Measurements from ENCODE around the gene WAPL.

WAPL gene

DNA sequence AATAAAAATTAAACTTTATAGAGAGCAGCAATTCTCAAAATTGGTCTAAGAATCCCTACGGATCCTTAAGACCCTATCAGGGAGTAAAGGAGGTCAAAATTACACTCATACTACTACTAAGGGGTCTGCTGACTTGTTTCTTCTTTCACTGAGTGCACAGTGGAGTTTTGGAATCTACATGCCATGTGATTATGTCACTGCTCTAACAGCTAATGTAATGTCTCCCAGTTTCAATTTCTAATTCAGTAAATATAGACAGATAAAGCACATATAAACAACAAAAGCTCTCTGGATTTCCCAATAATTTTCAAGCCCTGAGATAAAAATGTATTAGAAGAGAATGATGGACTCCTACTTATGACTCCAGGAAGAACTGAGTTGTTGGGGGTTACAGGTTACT is 74.6 kb downstream of the WAPL start:
- H3K9me2 ChIP-seq (replicated peaks; ENCODE audit: control insufficient read depth, low read length), result no peaks in the 10 kb centered on the region
- H3K9me3 ChIP-seq (ENCODE audit: control insufficient read depth, insufficient read depth, low read length), result no peaks in the 10 kb centered on the region
- TF ChIP-seq CTCF (IDR thresholded peaks at IDR 0.05; ENCODE audit: low read depth, low read length, poor library complexity, severe bottlenecking), result no peak
- no peak for TF ChIP-seq EZH2phosphoT487 (IDR thresholded peaks at IDR 0.05; ENCODE audit: borderline replicate concordance, low read length)
- no peaks in the 10 kb centered on the region for H4K20me1 ChIP-seq (ENCODE audit: control insufficient read depth, insufficient read depth, low read depth, low read length)
- H3K27ac ChIP-seq (ENCODE audit: low read depth, low read length), result peak overlapping the region; percentile 11; the same call in 1 of the 2 replicates
- no peaks in the 10 kb centered on the region for H3K27me3 ChIP-seq (ENCODE audit: control insufficient read depth, low read length)
- peaks cover 98% of the 10 kb centered on the region for H3K36me3 ChIP-seq (ENCODE audit: control insufficient read depth, low read length)
- H3K4me1 ChIP-seq (ENCODE audit: control insufficient read depth, low read length), result peaks cover 50% of the 10 kb centered on the region
- H3F3A ChIP-seq (ENCODE audit: control insufficient read depth, insufficient read depth), result peaks cover 16% of the 10 kb centered on the region
- H3K79me2 ChIP-seq (ENCODE audit: control insufficient read depth, low read length), result peaks cover 28% of the 10 kb centered on the region
- H3K4me3 ChIP-seq (ENCODE audit: low read length), result no peak overlapping the region
- H3K4me2 ChIP-seq (ENCODE audit: low read length), result no peak overlapping the region

GRCh38 chr10:86446440-86446839 is 75.2 kb downstream of the WAPL start:
- H3K4me1 ChIP-seq (ENCODE audit: control insufficient read depth, low read length), result peaks cover 45% of the 10 kb centered on the region
- no peak overlapping the region for H3K4me3 ChIP-seq (ENCODE audit: low read length)
- H3K79me2 ChIP-seq (ENCODE audit: control insufficient read depth, low read length), result peaks cover 23% of the 10 kb centered on the region
- H3K27ac ChIP-seq (ENCODE audit: low read depth, low read length), result no peak overlapping the region
- H3K9me3 ChIP-seq (ENCODE audit: control insufficient read depth, insufficient read depth, low read length), result no peaks in the 10 kb centered on the region
- H3F3A ChIP-seq (ENCODE audit: control insufficient read depth, insufficient read depth), result peaks cover 16% of the 10 kb centered on the region
- H3K9me2 ChIP-seq (replicated peaks; ENCODE audit: control insufficient read depth, low read length), result no peaks in the 10 kb centered on the region
- TF ChIP-seq EZH2phosphoT487 (IDR thresholded peaks at IDR 0.05; ENCODE audit: borderline replicate concordance, low read length) (no peak), CTCF (IDR thresholded peaks at IDR 0.05; ENCODE audit: low read depth, low read length, poor library complexity, severe bottlenecking) (no peak)
- no peaks in the 10 kb centered on the region for H4K20me1 ChIP-seq (ENCODE audit: control insufficient read depth, insufficient read depth, low read depth, low read length)
- H3K36me3 ChIP-seq (ENCODE audit: control insufficient read depth, low read length), result peaks cover 98% of the 10 kb centered on the region
- no peak overlapping the region for H3K4me2 ChIP-seq (ENCODE audit: low read length)
- H3K27me3 ChIP-seq (ENCODE audit: control insufficient read depth, low read length), result no peaks in the 10 kb centered on the region

GRCh38 chr10:86443936-86444335 is 77.7 kb downstream of the WAPL start:
- Histone ChIP-seq H3K9me2 (replicated peaks; ENCODE audit: control insufficient read depth, low read length) (no peaks in the 10 kb centered on the region), H3K4me3 (ENCODE audit: low read length) (no peak overlapping the region), H3K79me2 (ENCODE audit: control insufficient read depth, low read length) (peaks cover 5% of the 10 kb centered on the region), H3K9me3 (ENCODE audit: control insufficient read depth, insufficient read depth, low read length) (no peaks in the 10 kb centered on the region), H3K27me3 (ENCODE audit: control insufficient read depth, low read length) (no peaks in the 10 kb centered on the region), H3K27ac (ENCODE audit: low read depth, low read length) (no peak overlapping the region), H3K36me3 (ENCODE audit: control insufficient read depth, low read length) (peaks cover 94% of the 10 kb centered on the region), H3F3A (ENCODE audit: control insufficient read depth, insufficient read depth) (no peaks in the 10 kb centered on the region), H3K4me1 (ENCODE audit: control insufficient read depth, low read length) (peaks cover 20% of the 10 kb centered on the region), H4K20me1 (ENCODE audit: control insufficient read depth, insufficient read depth, low read depth, low read length) (no peaks in the 10 kb centered on the region), H3K4me2 (ENCODE audit: low read length) (no peak overlapping the region)
- TF ChIP-seq EZH2phosphoT487 (IDR thresholded peaks at IDR 0.05; ENCODE audit: borderline replicate concordance, low read length), result no peak
- no peak for TF ChIP-seq CTCF (IDR thresholded peaks at IDR 0.05; ENCODE audit: low read depth, low read length, poor library complexity, severe bottlenecking)

Measured in DOHH2 (cell line).